ENCODE results near the gene RBBP8. TPM values are rescaled to one million over a fixed set of nuclear protein-coding genes. Genes with fewer than 3 reads are reported as not detected.

RBBP8 gene
- total RNA-seq, 1 donor from 2014 or later: 75.2 TPM

DNA sequence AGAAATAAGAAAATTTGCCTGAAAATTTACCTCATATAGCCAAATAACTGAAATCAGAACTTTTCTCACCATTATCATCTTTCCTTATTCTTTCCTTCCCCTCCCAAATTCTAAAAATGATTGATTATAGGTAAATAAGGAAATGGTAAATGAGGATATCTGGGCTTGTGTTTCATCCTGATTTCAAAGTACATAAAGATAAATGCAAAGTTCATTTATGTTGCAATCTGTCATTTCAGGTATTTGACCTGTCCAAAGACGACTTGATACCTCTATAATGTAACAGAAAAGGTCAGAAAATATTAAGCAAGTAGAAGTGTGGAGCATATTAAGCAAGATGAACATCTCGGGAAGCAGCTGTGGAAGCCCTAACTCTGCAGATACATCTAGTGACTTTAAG is 3.4 kb downstream of the RBBP8 start:
- no peaks in the 10 kb centered on the region for H3K27me3 Mint-ChIP-seq
- H3K4me1 Mint-ChIP-seq (ENCODE audit: low read depth): peaks cover 13% of the 10 kb centered on the region
- no peak for TF ChIP-seq CTCF (IDR thresholded peaks at IDR 0.05; ENCODE audit: unreplicated experiment)
- peaks cover 19% of the 10 kb centered on the region for H3K36me3 Mint-ChIP-seq (ENCODE audit: insufficient read depth)
- no peak for DNase-seq (ENCODE audit: low spot score, unreplicated experiment)
- H3K4me3 Mint-ChIP-seq (ENCODE audit: low read depth): no peak overlapping the region
- no peaks in the 10 kb centered on the region for H3K9me3 Mint-ChIP-seq (ENCODE audit: low read depth)
- no peak overlapping the region for H3K27ac Mint-ChIP-seq

GRCh38 chr18:22939649-22940048 is 6.5 kb downstream of the RBBP8 start:
- Mint-ChIP-seq H3K4me1 (ENCODE audit: low read depth) (peaks cover 6% of the 10 kb centered on the region), H3K9me3 (ENCODE audit: low read depth) (no peaks in the 10 kb centered on the region), H3K36me3 (ENCODE audit: insufficient read depth) (peaks cover 19% of the 10 kb centered on the region), H3K27me3 (no peaks in the 10 kb centered on the region), H3K4me3 (ENCODE audit: low read depth) (no peak overlapping the region), H3K27ac (no peak overlapping the region)
- DNase-seq (ENCODE audit: low spot score, unreplicated experiment): no peak
- no peak for TF ChIP-seq CTCF (IDR thresholded peaks at IDR 0.05; ENCODE audit: unreplicated experiment)

GRCh38 chr18:22943847-22944246 is 10.7 kb downstream of the RBBP8 start:
- Mint-ChIP-seq H3K4me1 (ENCODE audit: low read depth) (peaks cover 6% of the 10 kb centered on the region), H3K36me3 (ENCODE audit: insufficient read depth) (peaks cover 10% of the 10 kb centered on the region), H3K4me3 (ENCODE audit: low read depth) (no peak overlapping the region), H3K27ac (peak overlapping the region; percentile 67), H3K27me3 (no peaks in the 10 kb centered on the region), H3K9me3 (ENCODE audit: low read depth) (no peaks in the 10 kb centered on the region)
- no peak for DNase-seq (ENCODE audit: low spot score, unreplicated experiment)
- no peak for TF ChIP-seq CTCF (IDR thresholded peaks at IDR 0.05; ENCODE audit: unreplicated experiment)

DNA sequence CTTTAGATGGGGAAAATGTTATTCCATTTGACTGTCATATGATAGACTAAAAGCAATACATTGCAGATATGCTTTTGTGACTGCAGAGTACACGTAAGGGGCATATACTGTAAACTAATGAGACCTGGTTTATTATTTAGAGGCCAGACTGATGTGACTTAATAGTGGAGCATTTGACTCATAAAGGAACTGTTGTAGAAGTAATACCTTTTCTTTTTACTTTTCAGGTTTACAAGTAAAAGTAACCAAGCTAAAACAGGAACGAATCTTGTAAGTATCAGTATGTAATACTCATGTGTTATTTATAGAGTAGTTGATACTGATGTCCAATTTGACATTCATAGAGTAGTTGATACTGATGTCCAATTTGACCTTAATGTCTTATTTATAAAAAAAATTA is 13.1 kb downstream of the RBBP8 start:
- DNase-seq (ENCODE audit: low spot score, unreplicated experiment): no peak
- H3K4me1 Mint-ChIP-seq (ENCODE audit: low read depth): peaks cover 6% of the 10 kb centered on the region
- H3K36me3 Mint-ChIP-seq (ENCODE audit: insufficient read depth): peaks cover 12% of the 10 kb centered on the region
- no peak for TF ChIP-seq CTCF (IDR thresholded peaks at IDR 0.05; ENCODE audit: unreplicated experiment)
- no peak overlapping the region for H3K27ac Mint-ChIP-seq
- no peaks in the 10 kb centered on the region for H3K9me3 Mint-ChIP-seq (ENCODE audit: low read depth)
- no peak overlapping the region for H3K4me3 Mint-ChIP-seq (ENCODE audit: low read depth)
- H3K27me3 Mint-ChIP-seq: no peaks in the 10 kb centered on the region

DNA sequence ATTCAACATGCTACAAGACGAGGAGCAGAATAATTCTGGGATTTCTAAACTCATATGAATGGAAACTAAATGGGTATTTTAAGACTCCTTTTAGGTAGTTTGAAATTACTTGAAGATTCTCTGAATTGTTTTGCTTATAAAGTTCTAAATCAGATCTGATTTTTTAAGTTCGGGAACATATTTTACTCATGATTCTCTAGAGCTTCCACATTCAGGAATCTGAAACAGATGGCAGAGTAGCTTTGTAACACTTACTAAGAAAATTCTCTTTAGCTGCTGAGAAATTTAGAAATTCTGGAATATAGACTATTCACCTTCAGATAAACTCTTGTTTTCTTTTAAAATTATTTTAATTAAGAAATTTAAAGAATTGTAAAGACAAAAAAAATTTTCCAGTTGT is 13.7 kb downstream of the RBBP8 start:
- Mint-ChIP-seq H3K27ac (no peak overlapping the region), H3K9me3 (ENCODE audit: low read depth) (no peaks in the 10 kb centered on the region), H3K27me3 (no peaks in the 10 kb centered on the region), H3K4me1 (ENCODE audit: low read depth) (peaks cover 6% of the 10 kb centered on the region), H3K36me3 (ENCODE audit: insufficient read depth) (peaks cover 14% of the 10 kb centered on the region), H3K4me3 (ENCODE audit: low read depth) (no peak overlapping the region)
- no peak for TF ChIP-seq CTCF (IDR thresholded peaks at IDR 0.05; ENCODE audit: unreplicated experiment)
- DNase-seq (ENCODE audit: low spot score, unreplicated experiment): no peak
